Measurements from ENCODE around the gene FLRT2. TPM values are rescaled to one million over a fixed set of nuclear protein-coding genes. Genes with fewer than 3 reads are reported as not detected.

FLRT2 gene
- total and polyA plus RNA-seq, 9 of the 15 experiments (the other 6 are each of a cell fraction or from before 2014, with no cell fraction given), result 0.02 TPM; not detected in 8

- Histone ChIP-seq H3K9me3 (replicated peaks; ENCODE audit: control insufficient read depth, insufficient read depth, low read depth, low read length) (no peaks in the 10 kb centered on the region), H3K27me3 (ENCODE audit: control insufficient read depth in 2 of 2, insufficient read depth in 2 of 2, low read length in 2 of 2) (no peaks in the 10 kb centered on the region), H3K9me1 (ENCODE audit: control insufficient read depth, insufficient read depth, low read length) (no peaks in the 10 kb centered on the region), H3K79me2 (ENCODE audit: control insufficient read depth, insufficient read depth, low read length) (no peaks in the 10 kb centered on the region), H2AFZ (ENCODE audit: low read depth, low read length) (no peak overlapping the region), H3K27ac (ENCODE audit: extremely low read depth, low read depth, low read length) (no peak overlapping the region), H3K4me2 (ENCODE audit: insufficient read depth, low read length) (no peak overlapping the region), H3K36me3 (ENCODE audit: control insufficient read depth, insufficient read depth, low read length) (no peaks in the 10 kb centered on the region), H3K9ac (ENCODE audit: insufficient read depth in 1 of 2, low read depth in 2 of 2, low read length in 2 of 2) (no peak overlapping the region), H3K4me3 (no peak overlapping the region), H3K4me1 (replicated peaks in 1 of 2; ENCODE audit: control insufficient read depth in 2 of 2, insufficient read depth in 2 of 2, low read length in 2 of 2) (no peaks in the 10 kb centered on the region), H4K20me1 (replicated peaks; ENCODE audit: control insufficient read depth, insufficient read depth, low read length) (no peaks in the 10 kb centered on the region)
- ChIA-PET CTCF (ENCODE audit: low intra/inter-chr PET ratio) (no interaction called here), POLR2A (no interaction called here)
- TF ChIP-seq IRF2 (CRISPR knock-in tag; IDR thresholded peaks at IDR 0.05) (no peak), PKNOX1 (IDR thresholded peaks at IDR 0.05) (no peak), ZNF224 (CRISPR knock-in tag; IDR thresholded peaks at IDR 0.05) (no peak), FOXO4 (CRISPR knock-in tag; IDR thresholded peaks at IDR 0.05) (no peak), NFIC (IDR thresholded peaks at IDR 0.05) (no peak), TRIM25 (IDR thresholded peaks at IDR 0.05; ENCODE audit: borderline replicate concordance) (no peak), ZFP30 (CRISPR knock-in tag; IDR thresholded peaks at IDR 0.05; ENCODE audit: borderline replicate concordance) (no peak), AFF4 (CRISPR knock-in tag; IDR thresholded peaks at IDR 0.05) (no peak), SLC30A9 (CRISPR knock-in tag; IDR thresholded peaks at IDR 0.05) (no peak), WHSC1 (IDR thresholded peaks at IDR 0.05; ENCODE audit: low read length) (no peak)
- ATAC-seq (no peak), FAIRE-seq (no peak), DNase-seq (ENCODE audit: extremely low read depth in 1 of 4, low spot score in 3 of 4) (no peak)
- intact Hi-C loops (cut with micrococcal nuclease), result no loop called here
- WGBS (ENCODE audit: insufficient coverage, low coverage, missing lambda C conversion rate), result 0% methylated on average over 1 of the region's 1 CpG
- no TSS peak for BruUV-seq (replicated peaks)
- in situ Hi-C loops (cut with MboI), result no loop called here
Observed at GRCh38 chr14:85687456-85687855, 157.5 kb downstream of the FLRT2 start.

All from K562 (cell line).